Measurements from ENCODE around the gene CYBA. TPM values are rescaled to one million over a fixed set of nuclear protein-coding genes. Genes with fewer than 3 reads are reported as not detected.

The CYBA gene
- total and polyA plus RNA-seq, 9 of the 15 experiments (the other 6 are each of a cell fraction or from before 2014, with no cell fraction given), result 0.34 to 683 (median 93.0) TPM

- no peak for TF ChIP-seq XRCC4 (IDR thresholded peaks at IDR 0.05; ENCODE audit: extremely low read depth, insufficient read depth, insufficient read length)
- TF ChIP-seq THRA (IDR thresholded peaks at IDR 0.05), result no peak
- TF ChIP-seq MCM7 (IDR thresholded peaks at IDR 0.05), result no peak
- TF ChIP-seq E4F1 (CRISPR knock-in tag; IDR thresholded peaks at IDR 0.05; ENCODE audit: borderline replicate concordance), result no peak
- TF ChIP-seq TAF1 (IDR thresholded peaks at IDR 0.05; ENCODE audit: control insufficient read depth, extremely low read depth, insufficient read depth, low read length, severe bottlenecking), result no peak
- 0 out of 2 replicates have a peak, but pooled peaks have one; percentile 16 for TF ChIP-seq EGR1 (conservative IDR thresholded peaks at IDR 0.05)
- BruUV-seq (replicated peaks), result no TSS peak
- peaks cover 77% of the 10 kb centered on the region for H3K79me2 ChIP-seq (ENCODE audit: control insufficient read depth, insufficient read depth, low read length)
- H3K9ac ChIP-seq (ENCODE audit: insufficient read depth in 1 of 2, low read depth in 2 of 2, low read length in 2 of 2), result peak overlapping the region; percentile 14 to 28; a peak in 1 of 4 replicates
- CTCF ChIA-PET (ENCODE audit: low intra/inter-chr PET ratio), result no interaction called here
- H4K20me1 ChIP-seq (replicated peaks; ENCODE audit: control insufficient read depth, insufficient read depth, low read length), result 0 out of 2 replicates have a peak, but pooled peaks cover 10% of the 10 kb centered on the region
- ATAC-seq (no peak), DNase-seq (ENCODE audit: extremely low read depth in 1 of 4, low spot score in 3 of 4) (no peak), FAIRE-seq (no peak)
- POLR2A ChIA-PET, result interaction anchor here (1.2 kb wide), 1 partner anchor 9 kb away, joined by 4 read pairs; no protein-coding TSS in a partner anchor
- peaks cover 17 to 80% of the 10 kb centered on the region in 2 experiments for H3K4me1 ChIP-seq (replicated peaks in 1 of 2; ENCODE audit: control insufficient read depth in 2 of 2, insufficient read depth in 2 of 2, low read length in 2 of 2)
- no peak overlapping the region for H2AFZ ChIP-seq (ENCODE audit: low read depth, low read length)
- H3K36me3 ChIP-seq (ENCODE audit: control insufficient read depth, insufficient read depth, low read length), result peaks cover 49% of the 10 kb centered on the region; the same call in 2 of the 3 replicates
- H3K4me2 ChIP-seq (ENCODE audit: insufficient read depth, low read length), result peak overlapping the region; percentile 67
- no peaks in the 10 kb centered on the region for H3K9me1 ChIP-seq (ENCODE audit: control insufficient read depth, insufficient read depth, low read length)
- intact Hi-C loops (cut with micrococcal nuclease), result loop anchor here (5.0 kb wide), 1 partner anchor 46 kb away; the partner anchor contains the start of genes CTU2 and RNF166
- H3K27ac ChIP-seq (ENCODE audit: extremely low read depth, low read depth, low read length), result no peak overlapping the region
- peak overlapping the region; percentile 6; the same call in 1 of the 2 replicates for H3K4me3 ChIP-seq
- 57% methylated on average over 10 of the region's 10 CpGs for WGBS (ENCODE audit: insufficient coverage, low coverage, missing lambda C conversion rate)
- in situ Hi-C loops (cut with MboI), result no loop called here
- H3K27me3 ChIP-seq (ENCODE audit: control insufficient read depth in 2 of 2, insufficient read depth in 2 of 2, low read length in 2 of 2), result no peaks in the 10 kb centered on the region
- H3K9me3 ChIP-seq (replicated peaks; ENCODE audit: control insufficient read depth, insufficient read depth, low read depth, low read length), result no peaks in the 10 kb centered on the region
Observed at GRCh38 chr16:88661468-88661867, 10.6 kb upstream of the CYBA start.
